ENCODE results near the gene FMNL3.

DNA sequence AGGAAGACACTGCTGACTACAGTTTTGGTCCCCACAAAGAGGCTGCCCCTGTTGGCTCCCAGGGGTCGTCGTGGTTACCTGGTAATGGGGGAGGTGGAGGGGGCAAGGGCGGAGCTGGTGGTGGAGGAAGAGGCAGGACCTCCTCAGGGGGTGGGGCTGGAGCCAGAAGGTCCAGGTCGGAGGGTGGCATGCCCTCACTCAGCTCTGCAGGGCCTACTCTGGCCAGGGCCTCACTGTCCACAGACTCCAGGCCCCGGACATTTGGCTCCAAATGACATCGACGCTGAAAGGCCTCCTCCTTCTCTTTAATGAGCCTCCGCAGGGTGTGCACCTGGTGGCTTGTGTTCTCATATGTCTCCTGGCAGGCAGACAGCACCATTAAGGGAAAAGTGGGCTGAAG, 55.4 kb downstream of the FMNL3 start:
- TF ChIP-seq CTCF (IDR thresholded peaks at IDR 0.05) (no peak), POLR2A (IDR thresholded peaks at IDR 0.05) (no peak)

Measured in body of pancreas (tissue), 4 donors.